Neural cell (in vitro differentiated cells): ENCODE measurements around the gene GIPC2. TPM values are rescaled to one million over a fixed set of nuclear protein-coding genes. Genes with fewer than 3 reads are reported as not detected.

Experiments
- H2AFZ ChIP-seq: fragments of 200-600, 300-800 bp; sonication (generic), shearing (Covaris generic); 2 replicates; pipeline ENCODE4 v1.6.0; 2014; ENCODE audit warnings: low read depth, mild to moderate bottlenecking, antibody characterized with exemption, low read length, moderate library complexity
- H3F3A ChIP-seq: fragments of 200-600 bp; shearing (Covaris generic); 2 replicates; pipeline ENCODE4 v1.6.1; 2016; ENCODE audit warnings: mild to moderate bottlenecking, moderate library complexity, mixed read lengths, antibody characterized with exemption, low read length; ENCODE audit not compliant: insufficient read depth, poor library complexity, severe bottlenecking
- H3K27ac ChIP-seq: fragments of 200-600, 300-800 bp; sonication (generic), shearing (Covaris generic); 2 replicates; pipeline ENCODE4 v1.5.1; 2014; ENCODE audit warnings: mild to moderate bottlenecking, low read length, moderate library complexity
- H3K27me3 ChIP-seq: fragments of 300-800, 200-600 bp; sonication (generic), shearing (Covaris generic); 2 replicates; pipeline ENCODE4 v1.6.0; 2014; ENCODE audit warnings: mild to moderate bottlenecking, low read depth, low read length, moderate library complexity; ENCODE audit not compliant: insufficient read depth
- H3K36me3 ChIP-seq: fragments of 300-800, 200-600 bp; sonication (generic), shearing (Covaris generic); 2 replicates; pipeline ENCODE4 v1.5.1; 2014; ENCODE audit warnings: mild to moderate bottlenecking, antibody characterized with exemption, low read length, moderate library complexity; ENCODE audit not compliant: insufficient read depth
- H3K4me2 ChIP-seq: fragments of 300-800, 200-600 bp; sonication (generic), shearing (Covaris generic); 2 replicates; pipeline ENCODE4 v1.6.0; 2014; ENCODE audit warnings: mild to moderate bottlenecking, low read length
- H3K4me3 ChIP-seq: fragments of 300-800, 200-600 bp; sonication (generic), shearing (Covaris generic); 2 replicates; pipeline ENCODE4 v1.5.1; 2014; ENCODE audit warnings: mild to moderate bottlenecking, low read length, moderate library complexity
- H3K79me2 ChIP-seq: fragments of 200-600 bp; shearing (Covaris generic); replicated peaks from 2 replicates; pipeline ENCODE4 v1.6.0; 2014; ENCODE audit warnings: mild to moderate bottlenecking, low read length, moderate library complexity; ENCODE audit not compliant: insufficient read depth
- H3K9ac ChIP-seq: fragments of 300-800, 200-600 bp; sonication (generic), shearing (Covaris generic); 2 replicates; pipeline ENCODE4 v1.6.1; 2016; ENCODE audit warnings: mild to moderate bottlenecking, low read length, mixed read lengths
- H3K9me2 ChIP-seq: fragments of 200-600 bp; shearing (Covaris generic); 2 replicates; pipeline ENCODE4 v1.6.1; 2016; ENCODE audit warnings: mild to moderate bottlenecking, low read length, mixed read lengths; ENCODE audit not compliant: insufficient read depth
- H3K9me3 ChIP-seq: fragments of 200-600, 300-800 bp; sonication (generic), shearing (Covaris generic); 2 replicates; pipeline ENCODE4 v1.6.1; 2016; ENCODE audit warnings: mild to moderate bottlenecking, mixed run types, low read length, moderate library complexity, mixed read lengths
- H4K20me1 ChIP-seq: fragments of 200-600 bp; shearing (Covaris generic); 2 replicates; pipeline ENCODE4 v1.6.1; 2016; ENCODE audit warnings: mild to moderate bottlenecking, mixed run types; ENCODE audit not compliant: insufficient read depth
- CTCF ChIP-seq: fragments of 450-650 bp; IDR thresholded peaks from 2 replicates; pipeline ENCODE4 v1.5.1; 2014; ENCODE audit warnings: antibody characterized with exemption, mild to moderate bottlenecking, moderate library complexity; ENCODE audit not compliant: poor library complexity, severe bottlenecking
- EP300 ChIP-seq: fragments of 450-650 bp; conservative IDR thresholded peaks from 2 replicates; pipeline ENCODE4 v1.6.1; 2014; ENCODE audit warnings: antibody characterized with exemption, mild to moderate bottlenecking, moderate library complexity; ENCODE audit not compliant: poor library complexity, severe bottlenecking
- EZH2 ChIP-seq: fragments of 200-600, 300-800 bp; shearing (Covaris generic), sonication (generic); IDR thresholded peaks from 2 replicates; pipeline ENCODE4 v1.6.1; 2014; ENCODE audit warnings: antibody characterized with exemption, low read length, borderline replicate concordance, mild to moderate bottlenecking; ENCODE audit not compliant: insufficient read depth, poor library complexity, severe bottlenecking
- MXI1 ChIP-seq: fragments of 450-650 bp; conservative IDR thresholded peaks from 2 replicates; pipeline ENCODE4 v1.6.1; 2014; ENCODE audit warnings: antibody characterized with exemption, mild to moderate bottlenecking; ENCODE audit not compliant: poor library complexity, severe bottlenecking
- POLR2AphosphoS5 ChIP-seq: IDR thresholded peaks from 2 replicates; pipeline ENCODE4 v1.6.1; 2012
- RAD21 ChIP-seq: fragments of 450-650 bp; conservative IDR thresholded peaks from 2 replicates; pipeline ENCODE4 v1.6.1; 2014; ENCODE audit warnings: antibody characterized with exemption, mild to moderate bottlenecking, moderate library complexity
- REST ChIP-seq: IDR thresholded peaks from 2 replicates; pipeline ENCODE4 v1.6.1; 2012; ENCODE audit warnings: borderline replicate concordance
- SMC3 ChIP-seq: fragments of 450-650 bp; conservative IDR thresholded peaks from 2 replicates; pipeline ENCODE4 v1.6.1; 2014; ENCODE audit warnings: antibody characterized with exemption, mild to moderate bottlenecking, moderate library complexity; ENCODE audit not compliant: poor library complexity
- TAF1 ChIP-seq: IDR thresholded peaks from 2 replicates; pipeline ENCODE4 v1.6.1; 2012; ENCODE audit warnings: low read depth
- polyA plus RNA-seq: library from polyadenylated mRNA; depleted of rRNA; stranded (reverse); fragments of >200 nt; gene quantifications from 2 replicates; pipeline ENCODE4 v1.2.3, GENCODE V29; 2014

The GIPC2 gene
- polyA plus RNA-seq, 1 donor from 2014 or later, result 1.3 TPM

GRCh38 chr1:78005755-78006154 lies 40.0 kb upstream of the GIPC2 start:
- no peaks in the 10 kb centered on the region for H3K27me3 ChIP-seq
- H3K4me2 ChIP-seq, result peak overlapping the region; percentile 85

GRCh38 chr1:78006521-78006920 lies 39.2 kb upstream of the GIPC2 start:
- TF ChIP-seq TAF1 (no peak), EP300 (no peak), EZH2 (no peak), MXI1 (no peak), CTCF (no peak), RAD21 (no peak), SMC3 (no peak)
- Histone ChIP-seq H3K79me2 (peaks cover 27% of the 10 kb centered on the region), H3K27me3 (no peaks in the 10 kb centered on the region), H3K9ac (no peak overlapping the region), H3K27ac (no peak overlapping the region), H3K9me3 (no peaks in the 10 kb centered on the region), H4K20me1 (no peaks in the 10 kb centered on the region), H3K36me3 (no peaks in the 10 kb centered on the region), H2AFZ (no peak overlapping the region), H3K4me3 (peak overlapping the region; percentile 68), H3K9me2 (no peaks in the 10 kb centered on the region), H3K4me2 (peak overlapping the region; percentile 51), H3F3A (no peaks in the 10 kb centered on the region)

More at GRCh38 chr1:78005755-78006154, 40.0 kb upstream of the GIPC2 start:
- Histone ChIP-seq H4K20me1 (no peaks in the 10 kb centered on the region), H3K4me3 (peak overlapping the region; percentile 68), H3K27ac (peak overlapping the region; percentile 75), H2AFZ (no peak overlapping the region), H3F3A (no peaks in the 10 kb centered on the region), H3K9me2 (no peaks in the 10 kb centered on the region), H3K9me3 (no peaks in the 10 kb centered on the region), H3K36me3 (no peaks in the 10 kb centered on the region), H3K79me2 (peaks cover 27% of the 10 kb centered on the region), H3K9ac (peak overlapping the region; percentile 62)
- no peak for TF ChIP-seq CTCF
- TF ChIP-seq EZH2, result no peak

- Histone ChIP-seq H3K4me2 (no peak overlapping the region), H3K79me2 (peaks cover 24% of the 10 kb centered on the region), H3K4me3 (no peak overlapping the region)
Measured at GRCh38 chr1:78007677-78008341, 38.0 kb upstream of the GIPC2 start.

More at GRCh38 chr1:78007677-78008341, 38.0 kb upstream of the GIPC2 start:
- Histone ChIP-seq H3K9me3 (no peaks in the 10 kb centered on the region), H2AFZ (no peak overlapping the region), H3K27ac (no peak overlapping the region), H3F3A (no peaks in the 10 kb centered on the region), H3K36me3 (no peaks in the 10 kb centered on the region), H4K20me1 (no peaks in the 10 kb centered on the region), H3K9ac (no peak overlapping the region), H3K9me2 (no peaks in the 10 kb centered on the region), H3K27me3 (no peaks in the 10 kb centered on the region)
- TF ChIP-seq CTCF, result no peak
- TF ChIP-seq RAD21, result no peak
- no peak for TF ChIP-seq EP300
- no peak for TF ChIP-seq REST
- no peak for TF ChIP-seq SMC3
- no peak for TF ChIP-seq TAF1
- TF ChIP-seq POLR2AphosphoS5, result no peak
- TF ChIP-seq MXI1, result no peak
- TF ChIP-seq EZH2, result no peak
